Endodermal cell (in vitro differentiated cells): ENCODE data around the gene GDF10. TPM values are rescaled to one million over a fixed set of nuclear protein-coding genes. Genes with fewer than 3 reads are reported as not detected.
A peak's percentile ranks its signal among the peaks of the same experiment; 100 is the strongest.

Source experiments
- DNase-seq: peaks from one replicate; pipeline ENCODE4 v3.0.0-alpha.2; 2017
- H3K27ac ChIP-seq: 2 replicates; pipeline ENCODE4 v1.5.1; 2013; ENCODE audit warnings: mild to moderate bottlenecking, low read depth, low read length, moderate library complexity
- H3K27me3 ChIP-seq: 2 replicates; pipeline ENCODE4 v1.6.1; 2013; ENCODE audit warnings: mild to moderate bottlenecking, low read length, moderate library complexity; ENCODE audit not compliant: insufficient read depth, control insufficient read depth, poor library complexity, severe bottlenecking
- H3K36me3 ChIP-seq: 2 replicates; pipeline ENCODE4 v1.7.0; 2013; ENCODE audit warnings: mild to moderate bottlenecking, low read length, moderate library complexity; ENCODE audit not compliant: control insufficient read depth, insufficient read depth
- H3K4me1 ChIP-seq: one replicate; pipeline ENCODE4 v1.7.0; 2013; ENCODE audit warnings: low read length; ENCODE audit not compliant: control insufficient read depth, insufficient read depth
- H3K4me3 ChIP-seq: 2 replicates; pipeline ENCODE4 v1.5.1; 2013; ENCODE audit warnings: mild to moderate bottlenecking, low read length, moderate library complexity
- H3K9ac ChIP-seq: 2 replicates; pipeline ENCODE4 v1.6.1; 2013; ENCODE audit warnings: mild to moderate bottlenecking, low read length, moderate library complexity; ENCODE audit not compliant: poor library complexity, severe bottlenecking; ENCODE audit errors: extremely low read depth
- H3K9me3 ChIP-seq: 2 replicates; pipeline ENCODE4 v1.6.1; 2013; ENCODE audit warnings: mild to moderate bottlenecking, low read length, moderate library complexity; ENCODE audit not compliant: control insufficient read depth
- H3K27ac Mint-ChIP-seq: 2 replicates; pipeline ENCODE4 v1.8.0; 2020; ENCODE audit warnings: mixed read lengths
- H3K27me3 Mint-ChIP-seq: 2 replicates; pipeline ENCODE4 v1.8.0; 2021; ENCODE audit warnings: mild to moderate bottlenecking, mixed read lengths; ENCODE audit not compliant: insufficient read depth
- H3K36me3 Mint-ChIP-seq: 2 replicates; pipeline ENCODE4 v1.8.0; 2020; ENCODE audit warnings: low read depth, mixed read lengths
- H3K4me1 Mint-ChIP-seq: 2 replicates; pipeline ENCODE4 v1.8.0; 2020; ENCODE audit warnings: mixed read lengths
- H3K4me3 Mint-ChIP-seq: 2 replicates; pipeline ENCODE4 v1.8.0; 2020; ENCODE audit warnings: mild to moderate bottlenecking, moderate library complexity, mixed read lengths
- H3K9me3 Mint-ChIP-seq: 2 replicates; pipeline ENCODE4 v1.8.0; 2020; ENCODE audit warnings: mild to moderate bottlenecking, mixed read lengths
- CTCF ChIP-seq: fragments of 200-600 bp; sonication (generic); conservative IDR thresholded peaks from 2 replicates; pipeline ENCODE4 v1.5.0; 2021; ENCODE audit warnings: antibody characterized with exemption, mild to moderate bottlenecking
- WGBS, 2 experiments: methylation state at CpG; one replicate each; pipeline versions ENCODE4 v1.1.5 to v1.1.7; 2013; ENCODE audit warnings: missing lambda C conversion rate in 2 of 2, mixed read lengths in 1 of 2; ENCODE audit not compliant: insufficient coverage in 1 of 2, insufficient read length in 1 of 2; 5-methylcytosine and 5-hydroxymethylcytosine counted together
- total RNA-seq, 2 donors: library from RNA; stranded (reverse); fragmentation: NEBNext Ultra II Directional in 1 of 2; extraction: Animal tissue kit (Norgen Biotek cat#: 25700) in 1 of 2; gene quantifications; 2 replicates in 1 of 2; 3 replicates in 1 of 2; pipeline ENCODE4 v1.2.1, GENCODE V29; 2021

Gene GDF10
- total RNA-seq, 2 donors from 2014 or later = not detected

- H3K27ac ChIP-seq = no peak overlapping the region
- TF ChIP-seq CTCF = no peak
- no peak overlapping the region for H3K27ac Mint-ChIP-seq
- no peaks in the 10 kb centered on the region for H3K27me3 ChIP-seq
- no peaks in the 10 kb centered on the region for H3K9me3 Mint-ChIP-seq
- no peaks in the 10 kb centered on the region for H3K36me3 Mint-ChIP-seq
- H3K4me1 Mint-ChIP-seq = no peaks in the 10 kb centered on the region
- no peaks in the 10 kb centered on the region for H3K4me1 ChIP-seq
- H3K4me3 ChIP-seq = no peak overlapping the region
- H3K9ac ChIP-seq = no peak overlapping the region
- H3K9me3 ChIP-seq = no peaks in the 10 kb centered on the region
- no peaks in the 10 kb centered on the region for H3K36me3 ChIP-seq
- DNase-seq = peak; percentile 29
- no peak overlapping the region for H3K4me3 Mint-ChIP-seq
- 87 to 94% methylated on average over 2 to 4 of the region's 4 CpGs for WGBS, 2 experiments
- H3K27me3 Mint-ChIP-seq = peaks cover 17% of the 10 kb centered on the region
Observed at GRCh38 chr10:47286116-47286505, 13.9 kb upstream of the GDF10 start.

GRCh38 chr10:47286591-47287315 lies 13.2 kb upstream of the GDF10 start:
- Histone ChIP-seq H3K27ac (no peak overlapping the region), H3K27me3 (no peaks in the 10 kb centered on the region), H3K4me3 (no peak overlapping the region), H3K4me1 (no peaks in the 10 kb centered on the region), H3K9ac (no peak overlapping the region), H3K36me3 (no peaks in the 10 kb centered on the region), H3K9me3 (no peaks in the 10 kb centered on the region)
- no peak for TF ChIP-seq CTCF
- Mint-ChIP-seq H3K36me3 (no peaks in the 10 kb centered on the region), H3K27ac (no peak overlapping the region), H3K9me3 (no peaks in the 10 kb centered on the region), H3K27me3 (peaks cover 19% of the 10 kb centered on the region), H3K4me3 (no peak overlapping the region), H3K4me1 (no peaks in the 10 kb centered on the region)
- WGBS, 2 experiments = 88 to 100% methylated on average over 1 to 4 of the region's 4 CpGs
- peak; percentile 26 for DNase-seq

- H3K9ac ChIP-seq = no peak overlapping the region
- Mint-ChIP-seq H3K36me3 (no peaks in the 10 kb centered on the region), H3K4me3 (no peak overlapping the region), H3K9me3 (no peaks in the 10 kb centered on the region), H3K4me1 (no peaks in the 10 kb centered on the region), H3K27ac (no peak overlapping the region), H3K27me3 (peaks cover 23% of the 10 kb centered on the region)
- peak; percentile 41 for DNase-seq
- H3K36me3 ChIP-seq = no peaks in the 10 kb centered on the region
- 86 to 89% methylated on average over 10 to 12 of the region's 12 CpGs for WGBS, 2 experiments
- no peak overlapping the region for H3K4me3 ChIP-seq
- H3K27me3 ChIP-seq = no peaks in the 10 kb centered on the region
- no peak overlapping the region for H3K27ac ChIP-seq
- TF ChIP-seq CTCF = no peak
- H3K9me3 ChIP-seq = no peaks in the 10 kb centered on the region
- no peaks in the 10 kb centered on the region for H3K4me1 ChIP-seq
Observed at GRCh38 chr10:47287365-47287802, 12.6 kb upstream of the GDF10 start.
